ENCODE data around the gene AHSG. TPM values are rescaled to one million over a fixed set of nuclear protein-coding genes. Genes with fewer than 3 reads are reported as not detected.
A peak's percentile ranks its signal among the peaks of the same experiment; 100 is the strongest.
"Not testable (repeated sequence)": the region's sequence is repeated elsewhere in the genome, so short reads cannot be mapped to it uniquely, and the experiment has no call there.

Gene AHSG, protein sequence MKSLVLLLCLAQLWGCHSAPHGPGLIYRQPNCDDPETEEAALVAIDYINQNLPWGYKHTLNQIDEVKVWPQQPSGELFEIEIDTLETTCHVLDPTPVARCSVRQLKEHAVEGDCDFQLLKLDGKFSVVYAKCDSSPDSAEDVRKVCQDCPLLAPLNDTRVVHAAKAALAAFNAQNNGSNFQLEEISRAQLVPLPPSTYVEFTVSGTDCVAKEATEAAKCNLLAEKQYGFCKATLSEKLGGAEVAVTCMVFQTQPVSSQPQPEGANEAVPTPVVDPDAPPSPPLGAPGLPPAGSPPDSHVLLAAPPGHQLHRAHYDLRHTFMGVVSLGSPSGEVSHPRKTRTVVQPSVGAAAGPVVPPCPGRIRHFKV
- not detected for total RNA-seq
- polyA plus RNA-seq = not detected

DNA sequence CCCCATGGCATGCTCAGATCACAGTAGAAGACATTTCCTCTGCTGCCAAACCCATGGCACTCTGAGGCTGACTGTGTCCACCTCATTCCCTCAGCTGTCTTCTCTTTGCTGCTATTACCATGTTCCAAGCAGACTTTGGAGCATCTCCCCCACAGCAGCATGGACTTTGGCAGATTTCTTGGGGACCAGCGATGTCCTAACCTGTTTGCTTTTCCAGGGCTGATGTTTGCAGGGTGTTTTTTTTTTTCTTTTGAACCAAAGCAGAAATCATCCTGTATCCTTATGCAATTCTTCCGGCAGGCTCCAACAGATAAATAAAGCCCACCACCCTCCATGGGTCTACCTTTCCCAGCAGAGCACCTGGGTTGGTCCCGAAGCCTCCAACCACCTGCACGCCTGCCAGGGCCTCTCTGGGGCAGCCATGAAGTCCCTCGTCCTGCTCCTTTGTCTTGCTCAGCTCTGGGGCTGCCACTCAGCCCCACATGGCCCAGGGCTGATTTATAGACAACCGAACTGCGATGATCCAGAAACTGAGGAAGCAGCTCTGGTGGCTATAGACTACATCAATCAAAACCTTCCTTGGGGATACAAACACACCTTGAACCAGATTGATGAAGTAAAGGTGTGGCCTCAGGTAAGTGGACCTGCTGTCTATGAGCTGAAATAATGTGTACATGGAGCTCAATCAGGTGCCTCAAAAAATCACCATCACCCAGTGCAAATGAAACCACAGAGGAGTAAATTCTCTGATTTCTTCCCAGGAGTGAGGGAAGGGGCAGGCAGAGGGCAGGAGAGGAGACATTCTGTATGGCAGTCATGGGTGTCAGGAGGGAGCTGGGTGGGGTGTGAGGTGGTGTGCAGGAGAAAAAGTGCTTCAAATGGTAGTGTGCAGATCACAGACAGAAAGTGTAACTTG lies at the start of gene AHSG:
Gene AHSG (plus strand): TSS at position 340 of the 916 bp plus-strand sequence. CDS start 82 bp downstream, at position 422.
- Mint-ChIP-seq H3K27me3 (peaks cover 16 to 25% of the 10 kb centered on the region in 2 donors), H3K4me3 (no peak within 1 kb of the TSS), H3K27ac (peak within 1 kb of the TSS in 1 of 8 donors; percentile 13), H3K4me1 (peaks cover 16 to 25% (median 21%) of the 10 kb centered on the region in 3 donors), H3K9me3 (no peaks in the 10 kb centered on the region), H3K36me3 (no peaks in the 10 kb centered on the region)
- H3K4me1 ChIP-seq (ENCODE audit: insufficient read depth, low read length) = peaks cover 13% of the 10 kb centered on the region
- H3K4me3 ChIP-seq (ENCODE audit: low read length) = no peak within 1 kb of the TSS
- H3K27ac ChIP-seq (ENCODE audit: low read depth, low read length) = no peak within 1 kb of the TSS
- H3K9me3 ChIP-seq (ENCODE audit: low read length) = no peaks in the 10 kb centered on the region
- POLR2A ChIA-PET = no interaction called here
- DNase-seq = no peak
- peaks cover 15% of the 10 kb centered on the region for H3K27me3 ChIP-seq (ENCODE audit: insufficient read depth, low read length, poor library complexity, severe bottlenecking)
- CTCF ChIA-PET = interaction anchor here (0.7 to 9.2 kb wide), 4 partner anchors 10 to 209 kb away, joined by 3 to 217 read pairs (median 7); no protein-coding TSS in a partner anchor
- H3K36me3 ChIP-seq (ENCODE audit: insufficient read depth, low read length) = no peaks in the 10 kb centered on the region

DNA sequence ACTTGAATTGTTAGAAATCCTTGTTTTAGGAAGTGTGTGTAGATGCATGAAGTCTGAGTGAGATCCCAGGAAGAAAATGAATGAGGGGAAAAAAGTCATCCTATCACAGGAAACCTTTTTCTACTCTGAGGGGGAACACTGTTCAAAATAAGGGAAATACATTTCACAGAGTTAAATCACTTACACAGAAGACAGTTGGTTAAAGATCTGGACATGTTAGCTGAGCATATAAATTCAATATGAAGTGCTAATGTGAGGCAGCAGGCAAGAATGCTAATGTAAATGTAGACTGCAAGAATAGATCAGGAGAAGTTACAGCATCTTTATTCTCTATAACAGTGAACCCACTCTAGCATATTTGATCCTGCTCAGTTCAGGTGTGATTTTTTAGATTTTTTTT lies 48.3 kb upstream of the AHSG start:
- peaks cover 0 to 45% (median 7%) of the 10 kb centered on the region in 3 donors for H3K36me3 Mint-ChIP-seq
- peak overlapping the region in 3 of 8 donors; percentile 38 to 58 (median 41) for H3K27ac Mint-ChIP-seq
- Histone ChIP-seq H3K4me3 (ENCODE audit: low read length) (no peak overlapping the region), H3K27me3 (ENCODE audit: insufficient read depth, low read length, poor library complexity, severe bottlenecking) (no peaks in the 10 kb centered on the region), H3K9me3 (ENCODE audit: low read length) (no peaks in the 10 kb centered on the region), H3K27ac (ENCODE audit: low read depth, low read length) (no peak overlapping the region), H3K4me1 (ENCODE audit: insufficient read depth, low read length) (peaks cover 38% of the 10 kb centered on the region), H3K36me3 (ENCODE audit: insufficient read depth, low read length) (peaks cover 8% of the 10 kb centered on the region)
- H3K9me3 Mint-ChIP-seq = no peaks in the 10 kb centered on the region
- no peaks in the 10 kb centered on the region for H3K27me3 Mint-ChIP-seq
- no peak for DNase-seq
- H3K4me3 Mint-ChIP-seq = peak overlapping the region in 4 of 7 donors; percentile 0 to 78 (median 27)
- peaks cover 68 to 83% (median 80%) of the 10 kb centered on the region in 3 donors for H3K4me1 Mint-ChIP-seq
- ChIA-PET CTCF (interaction anchor here (0.6 kb wide), 1 partner anchor 193 kb away, joined by 3 read pairs; no protein-coding TSS in a partner anchor), POLR2A (no interaction called here)

GRCh38 chr3:186566772-186567071 lies 46.1 kb upstream of the AHSG start:
- H3K27me3 Mint-ChIP-seq = no peaks in the 10 kb centered on the region
- Histone ChIP-seq H3K36me3 (ENCODE audit: insufficient read depth, low read length) (peaks cover 8% of the 10 kb centered on the region), H3K4me1 (ENCODE audit: insufficient read depth, low read length) (peaks cover 43% of the 10 kb centered on the region), H3K27ac (ENCODE audit: low read depth, low read length) (peak overlapping the region; percentile 87), H3K27me3 (ENCODE audit: insufficient read depth, low read length, poor library complexity, severe bottlenecking) (no peaks in the 10 kb centered on the region), H3K9me3 (ENCODE audit: low read length) (no peaks in the 10 kb centered on the region), H3K4me3 (ENCODE audit: low read length) (peak overlapping the region; percentile 77)
- H3K9me3 Mint-ChIP-seq = no peaks in the 10 kb centered on the region
- H3K27ac Mint-ChIP-seq = peak overlapping the region; percentile 93 to 98 (median 97)
- DNase-seq = no peak
- ChIA-PET POLR2A (interaction anchor here (1.4 kb wide), 1 partner anchor 981 kb away, joined by 4 read pairs; the partner anchor contains the start of gene SENP2), CTCF (interaction anchor here (3.1 kb wide), 1 partner anchor 50 kb away, joined by 15 read pairs; no protein-coding TSS in a partner anchor)
- H3K4me3 Mint-ChIP-seq = peak overlapping the region; percentile 85 to 97 (median 94)
- H3K36me3 Mint-ChIP-seq = peaks cover 0 to 43% (median 2%) of the 10 kb centered on the region in 3 donors
- peaks cover 67 to 81% (median 79%) of the 10 kb centered on the region in 3 donors for H3K4me1 Mint-ChIP-seq

GRCh38 chr3:186567072-186567921 lies 45.6 kb upstream of the AHSG start, which contains the start of gene TBCCD1:
TBCCD1 (minus strand) TSS chr3:186567339; CDS start chr3:186564329, 3,010 bp downstream.
- Mint-ChIP-seq H3K4me1 (peaks cover 66 to 79% (median 78%) of the 10 kb centered on the region in 3 donors), H3K4me3 (peak within 1 kb of the TSS; percentile 85 to 97 (median 94)), H3K9me3 (no peaks in the 10 kb centered on the region), H3K27ac (peak within 1 kb of the TSS; percentile 93 to 98 (median 97)), H3K36me3 (peaks cover 0 to 40% (median 2%) of the 10 kb centered on the region in 3 donors), H3K27me3 (no peaks in the 10 kb centered on the region)
- peaks cover 5% of the 10 kb centered on the region for H3K36me3 ChIP-seq (ENCODE audit: insufficient read depth, low read length)
- POLR2A ChIA-PET = interaction anchor here (0.7 to 1.4 kb wide), 3 partner anchors 240 to 981 kb away, joined by 3 to 4 read pairs (median 3); partner anchors contain the start of gene SENP2
- peaks cover 42% of the 10 kb centered on the region for H3K4me1 ChIP-seq (ENCODE audit: insufficient read depth, low read length)
- peak within 1 kb of the TSS; percentile 77 for H3K4me3 ChIP-seq (ENCODE audit: low read length)
- peak; percentile 90 to 97 (median 94) for DNase-seq
- peak within 1 kb of the TSS; percentile 87 for H3K27ac ChIP-seq (ENCODE audit: low read depth, low read length)
- H3K27me3 ChIP-seq (ENCODE audit: insufficient read depth, low read length, poor library complexity, severe bottlenecking) = no peaks in the 10 kb centered on the region
- H3K9me3 ChIP-seq (ENCODE audit: low read length) = no peaks in the 10 kb centered on the region
- CTCF ChIA-PET = interaction anchor here (0.7 to 3.1 kb wide), 4 partner anchors 48 to 1980 kb away, joined by 3 to 15 read pairs (median 4); no protein-coding TSS in a partner anchor

DNA sequence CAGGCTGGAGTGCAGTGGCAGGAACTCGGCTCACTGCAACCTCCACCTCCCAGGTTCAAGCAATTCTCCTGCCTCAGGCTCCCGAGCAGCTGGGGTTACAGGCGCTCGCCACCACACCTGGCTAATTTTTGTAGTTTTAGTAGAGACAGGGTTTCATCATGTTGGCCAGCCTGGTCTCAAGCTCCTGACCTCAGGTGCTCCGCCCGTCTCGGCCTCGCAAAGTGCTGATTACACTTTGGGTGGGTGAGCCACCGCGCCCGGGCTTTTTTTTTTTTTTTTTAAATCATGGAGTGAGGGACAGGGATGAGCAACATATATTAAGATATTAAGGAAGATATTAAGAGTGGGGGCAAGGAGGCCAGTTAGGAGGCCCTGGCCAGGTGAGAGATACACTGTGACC lies 43.5 kb upstream of the AHSG start:
- POLR2A ChIA-PET = interaction anchor here (0.6 to 4.3 kb wide), 6 partner anchors 16 to 647 kb away, joined by 3 to 35 read pairs (median 6); partner anchors contain the start of genes EIF4A2 and TRA2B
- H3K36me3 Mint-ChIP-seq = peaks cover 0 to 43% (median 6%) of the 10 kb centered on the region in 3 donors
- H3K27me3 Mint-ChIP-seq; H3K9me3 Mint-ChIP-seq; H3K27me3 ChIP-seq (ENCODE audit: insufficient read depth, low read length, poor library complexity, severe bottlenecking); DNase-seq; H3K9me3 ChIP-seq (ENCODE audit: low read length): not testable (repeated sequence)
- H3K27ac Mint-ChIP-seq = peak overlapping the region in 7 of 8 donors; percentile 93 to 100 (median 98)
- Histone ChIP-seq H3K4me3 (ENCODE audit: low read length) (peak overlapping the region; percentile 77), H3K36me3 (ENCODE audit: insufficient read depth, low read length) (peaks cover 18% of the 10 kb centered on the region), H3K4me1 (ENCODE audit: insufficient read depth, low read length) (peaks cover 39% of the 10 kb centered on the region), H3K27ac (ENCODE audit: low read depth, low read length) (peak overlapping the region; percentile 98)
- H3K4me3 Mint-ChIP-seq = peak overlapping the region; percentile 86 to 99 (median 89)
- CTCF ChIA-PET = interaction anchor here (1.2 to 3.1 kb wide), 4 partner anchors 29 to 631 kb away, joined by 4 to 15 read pairs (median 6); partner anchors contain the start of gene TRA2B
- peaks cover 57 to 74% (median 72%) of the 10 kb centered on the region in 3 donors for H3K4me1 Mint-ChIP-seq

GRCh38 chr3:186569779-186570095 lies 43.1 kb upstream of the AHSG start:
- peaks cover 39% of the 10 kb centered on the region for H3K4me1 ChIP-seq (ENCODE audit: insufficient read depth, low read length)
- no peaks in the 10 kb centered on the region for H3K27me3 Mint-ChIP-seq
- peak overlapping the region; percentile 93 to 100 (median 98) for H3K27ac Mint-ChIP-seq
- DNase-seq = no peak
- H3K27ac ChIP-seq (ENCODE audit: low read depth, low read length) = peak overlapping the region; percentile 98
- H3K9me3 Mint-ChIP-seq = no peaks in the 10 kb centered on the region
- ChIA-PET POLR2A (interaction anchor here (0.6 to 4.3 kb wide), 7 partner anchors 14 to 632 kb away, joined by 3 to 35 read pairs (median 5); partner anchors contain the start of genes EIF4A2 and TRA2B), CTCF (interaction anchor here (1.1 to 1.6 kb wide), 7 partner anchors 13 to 632 kb away, joined by 3 to 9 read pairs (median 4); partner anchors contain the start of genes RPL39L and TRA2B)
- H3K36me3 Mint-ChIP-seq = peaks cover 0 to 47% (median 6%) of the 10 kb centered on the region in 3 donors
- H3K4me3 Mint-ChIP-seq = peak overlapping the region; percentile 86 to 99 (median 89)
- no peaks in the 10 kb centered on the region for H3K9me3 ChIP-seq (ENCODE audit: low read length)
- peak overlapping the region; percentile 77 for H3K4me3 ChIP-seq (ENCODE audit: low read length)
- H3K27me3 ChIP-seq (ENCODE audit: insufficient read depth, low read length, poor library complexity, severe bottlenecking) = no peaks in the 10 kb centered on the region
- peaks cover 57 to 74% (median 72%) of the 10 kb centered on the region in 3 donors for H3K4me1 Mint-ChIP-seq
- H3K36me3 ChIP-seq (ENCODE audit: insufficient read depth, low read length) = peaks cover 22% of the 10 kb centered on the region

Measured in CD8-positive, alpha-beta memory T cell (primary cell).